Activated naive CD4-positive, alpha-beta T cell treated with anti-CD3 and anti-CD28 coated beads, Interleukin-2, amount 10 ng/mL, durations not matched to agents 5 hours and 36 hours (primary cell): ENCODE data around the gene DSEL. TPM values are rescaled to one million over a fixed set of nuclear protein-coding genes. Genes with fewer than 3 reads are reported as not detected.

ENCODE experiments used
- total RNA-seq, 2 experiments: library from RNA; stranded (reverse); gene quantifications; one replicate each; pipeline ENCODE4 v1.2.3, GENCODE V29; 2021

Gene DSEL
- total RNA-seq = under 1 TPM; 0.07 to 0.08 TPM

DNA sequence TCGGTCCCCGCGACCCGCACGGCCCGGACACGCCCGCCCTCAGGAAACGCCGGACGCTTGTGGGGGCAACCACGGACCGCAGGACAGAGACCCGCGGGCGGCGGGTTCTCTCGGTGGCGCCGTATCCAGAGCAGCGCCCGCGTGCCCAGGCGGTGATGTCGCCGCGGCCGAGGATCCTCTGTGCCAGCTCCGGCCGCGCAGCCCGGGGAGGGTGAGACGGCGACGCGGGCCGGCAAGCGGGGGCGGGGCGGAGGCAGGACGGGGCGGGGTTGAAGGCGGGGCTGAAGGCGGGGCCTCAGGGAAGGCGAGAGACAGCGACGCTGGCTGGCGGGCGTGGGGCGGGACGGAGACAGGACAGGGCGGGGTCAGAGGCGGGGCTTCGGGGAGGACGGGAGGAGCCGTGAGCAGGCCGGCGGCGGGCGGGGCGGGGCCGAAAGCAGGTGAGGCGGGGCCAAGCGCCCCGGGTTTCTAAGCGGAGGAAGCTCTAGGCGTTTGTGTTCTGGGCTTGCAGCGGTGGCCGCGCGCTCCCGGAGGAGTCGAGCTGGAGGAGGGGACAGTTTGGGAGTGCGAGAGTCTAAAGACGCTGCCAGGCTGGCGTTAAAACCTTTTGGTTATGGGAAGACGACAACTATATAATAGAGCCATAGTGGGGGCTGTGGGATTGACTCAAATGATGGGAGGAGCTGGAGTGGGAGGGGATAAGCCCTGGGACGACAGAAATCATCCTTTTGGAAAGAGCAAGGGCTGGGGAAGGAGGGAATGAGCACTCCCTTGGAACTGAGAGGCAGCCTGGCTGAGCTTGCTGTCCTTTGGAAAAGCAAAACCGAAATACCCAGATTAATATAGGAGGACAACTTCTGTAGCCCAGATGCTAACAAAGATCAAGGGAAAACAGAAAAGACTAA, at the start of gene DSEL:
DSEL (minus strand) TSS at position 182 of the 905 bp plus-strand sequence. CDS start 2,112 bp downstream, outside the sequence.

